Measurements from ENCODE around the gene OLR1. TPM values are rescaled to one million over a fixed set of nuclear protein-coding genes. Genes with fewer than 3 reads are reported as not detected.

Gene OLR1
- polyA plus RNA-seq, 1 donor from 2014 or later = not detected

DNA sequence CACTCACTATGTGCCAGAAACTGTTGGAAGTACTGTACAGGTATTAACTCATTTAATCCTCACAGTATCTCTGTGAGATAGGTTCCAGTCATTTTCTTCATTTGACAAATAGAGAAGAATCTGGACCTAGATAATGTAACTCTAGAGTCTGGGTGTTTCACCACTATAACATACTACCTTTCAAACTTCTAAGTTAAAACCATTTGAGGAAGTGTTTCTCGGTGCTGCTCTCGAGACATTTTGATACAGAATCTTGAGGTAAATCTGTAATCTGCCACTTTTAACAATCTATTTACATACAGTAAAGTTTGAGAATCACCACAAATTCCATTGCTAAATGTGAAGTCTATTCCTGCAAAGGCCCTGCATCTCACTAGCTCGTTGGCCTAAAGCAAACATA lies 8.8 kb downstream of the OLR1 start:
- Histone ChIP-seq H3K4me2 (ENCODE audit: low read length) (no peak overlapping the region), H3K9me2 (ENCODE audit: insufficient read depth, low read length) (no peaks in the 10 kb centered on the region), H3K27me3 (ENCODE audit: insufficient read depth, low read depth, low read length) (no peaks in the 10 kb centered on the region), H3F3A (ENCODE audit: insufficient read depth, low read length, poor library complexity, severe bottlenecking) (no peaks in the 10 kb centered on the region), H3K9me3 (ENCODE audit: low read length) (peaks cover 2% of the 10 kb centered on the region), H3K36me3 (ENCODE audit: insufficient read depth, low read length) (no peaks in the 10 kb centered on the region), H3K4me3 (ENCODE audit: low read length) (no peak overlapping the region), H3K27ac (ENCODE audit: low read length) (no peak overlapping the region), H4K20me1 (ENCODE audit: insufficient read depth) (no peaks in the 10 kb centered on the region), H3K9ac (ENCODE audit: low read length) (no peak overlapping the region), H2AFZ (ENCODE audit: low read depth, low read length) (no peak overlapping the region), H3K79me2 (replicated peaks; ENCODE audit: insufficient read depth, low read length) (no peaks in the 10 kb centered on the region)
- TF ChIP-seq TAF1 (IDR thresholded peaks at IDR 0.05; ENCODE audit: low read depth) = no peak
- no peak for TF ChIP-seq EZH2 (IDR thresholded peaks at IDR 0.05; ENCODE audit: borderline replicate concordance, insufficient read depth, low read length, poor library complexity, severe bottlenecking)
- TF ChIP-seq, protein P1, sequence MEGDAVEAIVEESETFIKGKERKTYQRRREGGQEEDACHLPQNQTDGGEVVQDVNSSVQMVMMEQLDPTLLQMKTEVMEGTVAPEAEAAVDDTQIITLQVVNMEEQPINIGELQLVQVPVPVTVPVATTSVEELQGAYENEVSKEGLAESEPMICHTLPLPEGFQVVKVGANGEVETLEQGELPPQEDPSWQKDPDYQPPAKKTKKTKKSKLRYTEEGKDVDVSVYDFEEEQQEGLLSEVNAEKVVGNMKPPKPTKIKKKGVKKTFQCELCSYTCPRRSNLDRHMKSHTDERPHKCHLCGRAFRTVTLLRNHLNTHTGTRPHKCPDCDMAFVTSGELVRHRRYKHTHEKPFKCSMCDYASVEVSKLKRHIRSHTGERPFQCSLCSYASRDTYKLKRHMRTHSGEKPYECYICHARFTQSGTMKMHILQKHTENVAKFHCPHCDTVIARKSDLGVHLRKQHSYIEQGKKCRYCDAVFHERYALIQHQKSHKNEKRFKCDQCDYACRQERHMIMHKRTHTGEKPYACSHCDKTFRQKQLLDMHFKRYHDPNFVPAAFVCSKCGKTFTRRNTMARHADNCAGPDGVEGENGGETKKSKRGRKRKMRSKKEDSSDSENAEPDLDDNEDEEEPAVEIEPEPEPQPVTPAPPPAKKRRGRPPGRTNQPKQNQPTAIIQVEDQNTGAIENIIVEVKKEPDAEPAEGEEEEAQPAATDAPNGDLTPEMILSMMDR (IDR thresholded peaks at IDR 0.05; ENCODE audit: poor library complexity, severe bottlenecking) = no peak
- no peak for TF ChIP-seq RAD21 (conservative IDR thresholded peaks at IDR 0.05)
- no peak for TF ChIP-seq POLR2AphosphoS5 (IDR thresholded peaks at IDR 0.05)
- no peak for TF ChIP-seq MXI1 (conservative IDR thresholded peaks at IDR 0.05; ENCODE audit: poor library complexity, severe bottlenecking)
- no peak for TF ChIP-seq SMC3 (conservative IDR thresholded peaks at IDR 0.05; ENCODE audit: poor library complexity)
- TF ChIP-seq, protein P2, sequence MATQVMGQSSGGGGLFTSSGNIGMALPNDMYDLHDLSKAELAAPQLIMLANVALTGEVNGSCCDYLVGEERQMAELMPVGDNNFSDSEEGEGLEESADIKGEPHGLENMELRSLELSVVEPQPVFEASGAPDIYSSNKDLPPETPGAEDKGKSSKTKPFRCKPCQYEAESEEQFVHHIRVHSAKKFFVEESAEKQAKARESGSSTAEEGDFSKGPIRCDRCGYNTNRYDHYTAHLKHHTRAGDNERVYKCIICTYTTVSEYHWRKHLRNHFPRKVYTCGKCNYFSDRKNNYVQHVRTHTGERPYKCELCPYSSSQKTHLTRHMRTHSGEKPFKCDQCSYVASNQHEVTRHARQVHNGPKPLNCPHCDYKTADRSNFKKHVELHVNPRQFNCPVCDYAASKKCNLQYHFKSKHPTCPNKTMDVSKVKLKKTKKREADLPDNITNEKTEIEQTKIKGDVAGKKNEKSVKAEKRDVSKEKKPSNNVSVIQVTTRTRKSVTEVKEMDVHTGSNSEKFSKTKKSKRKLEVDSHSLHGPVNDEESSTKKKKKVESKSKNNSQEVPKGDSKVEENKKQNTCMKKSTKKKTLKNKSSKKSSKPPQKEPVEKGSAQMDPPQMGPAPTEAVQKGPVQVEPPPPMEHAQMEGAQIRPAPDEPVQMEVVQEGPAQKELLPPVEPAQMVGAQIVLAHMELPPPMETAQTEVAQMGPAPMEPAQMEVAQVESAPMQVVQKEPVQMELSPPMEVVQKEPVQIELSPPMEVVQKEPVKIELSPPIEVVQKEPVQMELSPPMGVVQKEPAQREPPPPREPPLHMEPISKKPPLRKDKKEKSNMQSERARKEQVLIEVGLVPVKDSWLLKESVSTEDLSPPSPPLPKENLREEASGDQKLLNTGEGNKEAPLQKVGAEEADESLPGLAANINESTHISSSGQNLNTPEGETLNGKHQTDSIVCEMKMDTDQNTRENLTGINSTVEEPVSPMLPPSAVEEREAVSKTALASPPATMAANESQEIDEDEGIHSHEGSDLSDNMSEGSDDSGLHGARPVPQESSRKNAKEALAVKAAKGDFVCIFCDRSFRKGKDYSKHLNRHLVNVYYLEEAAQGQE (IDR thresholded peaks at IDR 0.05; ENCODE audit: borderline replicate concordance) = no peak
- no peak for TF ChIP-seq EP300 (conservative IDR thresholded peaks at IDR 0.05; ENCODE audit: poor library complexity, severe bottlenecking)

DNA sequence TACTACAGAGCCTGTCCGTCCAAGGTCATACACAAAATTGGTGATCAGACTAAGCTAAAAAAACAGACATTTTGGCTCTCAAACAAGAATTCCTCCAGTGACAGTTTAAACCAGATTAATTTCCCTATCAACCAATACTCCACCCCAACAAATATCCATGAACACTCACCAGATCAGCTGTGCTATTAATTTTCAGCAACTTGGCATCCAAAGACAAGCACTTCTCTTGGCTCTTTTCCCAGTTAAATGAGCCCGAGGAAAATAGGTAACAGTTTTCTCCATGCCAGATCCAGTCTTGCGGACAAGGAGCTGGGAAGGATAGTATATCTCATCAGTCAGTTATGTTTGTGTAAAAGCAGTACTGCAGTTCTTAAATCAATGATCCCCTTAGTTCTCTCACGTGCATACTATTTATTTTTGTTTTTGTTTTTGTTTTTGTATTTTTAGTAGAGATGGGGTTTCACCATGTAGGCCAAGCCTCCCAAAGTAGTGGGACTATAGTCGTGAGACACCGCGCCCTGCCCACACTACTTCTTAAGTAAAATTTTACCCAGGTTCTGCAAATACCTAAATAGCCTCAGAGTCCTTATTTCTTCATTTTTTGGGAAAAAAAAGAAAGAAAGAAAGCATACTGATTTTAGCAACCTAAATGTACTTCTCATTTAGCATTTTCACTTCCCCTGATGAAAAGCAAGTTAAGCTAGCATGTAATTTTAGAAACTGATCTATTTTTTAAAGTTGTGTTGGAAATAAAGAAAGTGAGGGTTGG lies 11.1 kb downstream of the OLR1 start:
- H3K27ac ChIP-seq (ENCODE audit: low read length) = no peak overlapping the region
- no peak overlapping the region for H2AFZ ChIP-seq (ENCODE audit: low read depth, low read length)
- H3F3A ChIP-seq (ENCODE audit: insufficient read depth, low read length, poor library complexity, severe bottlenecking) = no peaks in the 10 kb centered on the region
- H3K79me2 ChIP-seq (replicated peaks; ENCODE audit: insufficient read depth, low read length) = no peaks in the 10 kb centered on the region
- no peak overlapping the region for H3K4me3 ChIP-seq (ENCODE audit: low read length)
- no peak for TF ChIP-seq TAF1 (IDR thresholded peaks at IDR 0.05; ENCODE audit: low read depth)
- no peak for TF ChIP-seq MXI1 (conservative IDR thresholded peaks at IDR 0.05; ENCODE audit: poor library complexity, severe bottlenecking)
- TF ChIP-seq EP300 (conservative IDR thresholded peaks at IDR 0.05; ENCODE audit: poor library complexity, severe bottlenecking) = no peak
- TF ChIP-seq, protein P1 (IDR thresholded peaks at IDR 0.05; ENCODE audit: poor library complexity, severe bottlenecking) = no peak
- TF ChIP-seq, protein P2 (IDR thresholded peaks at IDR 0.05; ENCODE audit: borderline replicate concordance) = no peak
- TF ChIP-seq SMC3 (conservative IDR thresholded peaks at IDR 0.05; ENCODE audit: poor library complexity) = no peak
- no peaks in the 10 kb centered on the region for H3K9me2 ChIP-seq (ENCODE audit: insufficient read depth, low read length)
- H3K4me2 ChIP-seq (ENCODE audit: low read length) = no peak overlapping the region
- no peaks in the 10 kb centered on the region for H3K27me3 ChIP-seq (ENCODE audit: insufficient read depth, low read depth, low read length)
- H3K9ac ChIP-seq (ENCODE audit: low read length) = no peak overlapping the region
- H3K36me3 ChIP-seq (ENCODE audit: insufficient read depth, low read length) = no peaks in the 10 kb centered on the region
- peaks cover 5% of the 10 kb centered on the region for H3K9me3 ChIP-seq (ENCODE audit: low read length)
- no peaks in the 10 kb centered on the region for H4K20me1 ChIP-seq (ENCODE audit: insufficient read depth)
